IPS DF 4.7 (cell line): ENCODE measurements around the gene CISD2.
"Not testable (repeated sequence)": the region's sequence is repeated elsewhere in the genome, so short reads cannot be mapped to it uniquely, and the experiment has no call there.

ENCODE experiments used
- DNase-seq: peaks from one replicate; pipeline ENCODE4 v3.0.0-alpha.2; 2013; ENCODE audit warnings: low spot score; ENCODE audit errors: extremely low read depth

Gene CISD2

DNA sequence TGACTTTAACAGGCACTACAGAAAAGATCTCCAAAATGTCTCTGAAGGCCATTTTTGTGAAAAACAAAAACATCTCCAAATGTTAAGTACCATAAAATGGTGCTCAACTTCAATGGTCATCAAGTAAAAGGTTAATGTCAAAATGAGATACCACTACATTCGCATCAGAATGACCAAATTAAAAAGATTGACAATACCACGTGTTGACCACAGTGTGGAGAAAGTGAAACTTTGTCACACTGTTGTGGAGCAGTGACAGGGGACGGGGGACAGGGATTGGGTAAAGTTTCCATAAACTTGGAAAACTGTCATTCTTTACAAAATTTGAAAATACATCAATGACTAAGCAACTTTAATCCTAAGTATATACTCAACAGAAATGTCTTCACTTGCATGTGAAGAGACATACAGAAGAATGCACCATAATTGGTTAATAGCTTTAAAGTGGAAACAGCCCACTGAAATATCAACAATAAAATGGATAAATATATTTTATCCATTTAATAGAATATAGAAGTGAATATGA lies 19.1 kb upstream of the CISD2 start:
- no peak for DNase-seq

DNA sequence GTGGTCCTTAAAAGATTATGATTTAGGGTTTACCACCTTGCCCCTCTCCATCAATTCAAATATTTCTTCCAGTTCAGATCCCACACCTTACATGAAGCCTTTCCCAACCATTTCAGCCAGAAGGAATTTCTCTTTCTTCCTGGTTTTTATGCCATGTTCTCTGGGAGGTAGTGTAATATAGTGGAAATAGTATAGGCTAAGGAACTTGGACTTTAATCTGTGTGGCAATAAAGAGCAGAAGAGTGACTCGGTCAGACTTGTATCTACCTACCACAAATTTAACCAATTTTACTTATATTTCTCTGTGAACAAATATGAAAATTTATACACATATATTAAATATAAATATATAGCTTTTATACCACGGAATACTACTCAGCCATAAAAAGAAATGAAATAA lies 18.4 kb upstream of the CISD2 start:
- no peak for DNase-seq

DNA sequence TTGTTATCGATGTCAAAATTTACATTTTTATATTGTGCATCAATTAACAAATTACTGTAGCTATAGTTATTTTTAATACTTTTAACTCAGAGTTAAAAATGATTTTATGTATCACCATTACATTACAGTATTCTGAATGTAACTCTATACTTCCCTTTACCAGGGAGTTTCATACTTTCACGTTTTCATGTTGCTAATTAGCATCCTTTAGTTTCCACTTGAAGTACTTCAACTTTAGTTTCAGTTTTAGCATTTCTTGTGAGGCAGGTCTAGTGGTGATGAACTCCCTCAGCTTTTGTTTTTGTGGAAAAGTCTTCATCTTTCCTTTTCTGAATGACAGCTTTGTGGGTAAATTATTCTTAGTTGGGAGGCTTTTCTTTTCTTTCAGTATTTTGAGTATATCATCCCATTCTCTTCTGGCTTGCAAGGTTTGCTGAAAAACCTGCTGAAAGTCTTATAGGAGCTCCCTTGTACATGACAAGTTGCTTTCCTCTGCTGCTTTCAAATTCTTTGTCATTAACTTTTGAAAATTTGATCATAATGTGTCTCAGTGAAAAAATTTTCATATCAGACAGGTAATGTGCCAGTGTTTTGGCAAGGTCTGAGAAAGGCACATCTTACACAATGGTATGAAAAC lies 9.8 kb upstream of the CISD2 start:
- no peak for DNase-seq

DNA sequence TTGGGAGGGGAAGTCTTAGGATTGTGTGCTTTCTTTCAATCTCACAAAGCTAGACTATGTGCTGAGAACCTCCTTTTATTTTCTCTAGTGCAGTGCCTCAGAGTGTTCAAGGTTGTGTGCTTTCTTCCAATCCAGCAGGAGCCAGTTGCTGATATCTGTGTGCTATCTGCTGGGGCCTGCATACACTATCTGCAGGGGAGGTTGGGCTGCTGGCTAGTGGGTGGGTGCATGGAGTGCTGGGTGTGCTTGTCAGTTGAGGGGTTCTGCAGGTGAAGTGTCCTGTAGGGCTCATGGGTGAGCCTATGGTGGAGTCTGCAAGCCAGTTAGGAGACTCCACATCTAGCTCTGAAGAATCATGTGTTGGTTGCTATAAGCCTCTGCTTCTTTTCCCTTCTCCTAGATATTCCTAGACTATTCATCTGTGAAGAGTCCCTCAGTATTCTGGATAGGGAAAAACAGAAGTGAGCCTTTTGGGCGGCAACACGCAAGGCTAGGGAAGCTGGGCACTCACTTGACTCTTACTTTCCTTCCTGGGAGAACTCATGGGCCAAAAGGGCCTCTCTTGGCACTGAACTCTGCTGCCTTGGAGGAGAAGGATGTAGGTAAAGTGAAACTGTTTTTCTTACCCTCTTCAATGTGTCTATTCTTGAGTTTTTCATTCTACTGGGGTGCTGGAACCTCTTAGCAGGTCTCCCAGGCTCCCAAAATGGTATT lies 8.0 kb upstream of the CISD2 start:
- DNase-seq, result no peak

GRCh38 chr4:102862016-102862415 lies 6.8 kb upstream of the CISD2 start:
- no peak for DNase-seq

DNA sequence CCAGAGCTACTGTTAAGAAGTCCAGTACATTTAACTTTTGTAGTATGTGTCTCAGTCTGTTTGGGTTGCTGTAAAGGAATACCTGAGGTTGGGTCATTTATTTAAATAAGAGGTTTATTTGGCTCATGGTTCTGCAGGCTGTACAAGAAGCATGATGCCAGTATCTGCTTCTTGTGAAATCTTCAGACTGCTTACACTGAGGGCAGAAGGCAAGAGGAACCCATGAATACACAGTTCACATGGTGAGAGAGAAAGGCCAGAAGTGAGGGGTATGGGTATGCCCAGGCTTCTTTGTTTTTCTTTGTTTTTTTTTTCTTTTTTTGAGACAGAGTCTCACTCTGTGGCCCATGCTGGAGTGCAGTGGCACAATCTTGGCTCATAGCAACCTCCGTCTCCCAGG lies 6.0 kb upstream of the CISD2 start:
- no peak for DNase-seq

DNA sequence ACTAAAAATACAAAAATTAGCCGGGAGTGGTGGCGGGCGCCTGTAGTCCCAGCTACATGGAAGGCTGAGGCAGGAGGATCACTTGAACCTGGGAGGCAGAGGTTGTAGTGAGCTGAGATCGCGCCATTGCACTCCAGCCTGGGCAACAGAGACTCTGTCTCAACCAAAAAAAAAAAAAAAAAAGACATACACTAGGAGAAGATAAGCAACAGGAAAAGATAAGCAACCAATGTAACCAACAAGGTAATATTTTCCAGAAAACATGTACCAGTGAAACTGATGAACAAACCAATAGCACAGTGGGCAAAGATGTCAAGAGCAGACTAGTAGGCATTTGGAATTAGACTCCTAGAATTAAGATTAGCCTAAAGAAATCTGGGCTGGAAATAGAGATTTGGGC lies 3.5 kb upstream of the CISD2 start:
- DNase-seq, result not testable (repeated sequence)

DNA sequence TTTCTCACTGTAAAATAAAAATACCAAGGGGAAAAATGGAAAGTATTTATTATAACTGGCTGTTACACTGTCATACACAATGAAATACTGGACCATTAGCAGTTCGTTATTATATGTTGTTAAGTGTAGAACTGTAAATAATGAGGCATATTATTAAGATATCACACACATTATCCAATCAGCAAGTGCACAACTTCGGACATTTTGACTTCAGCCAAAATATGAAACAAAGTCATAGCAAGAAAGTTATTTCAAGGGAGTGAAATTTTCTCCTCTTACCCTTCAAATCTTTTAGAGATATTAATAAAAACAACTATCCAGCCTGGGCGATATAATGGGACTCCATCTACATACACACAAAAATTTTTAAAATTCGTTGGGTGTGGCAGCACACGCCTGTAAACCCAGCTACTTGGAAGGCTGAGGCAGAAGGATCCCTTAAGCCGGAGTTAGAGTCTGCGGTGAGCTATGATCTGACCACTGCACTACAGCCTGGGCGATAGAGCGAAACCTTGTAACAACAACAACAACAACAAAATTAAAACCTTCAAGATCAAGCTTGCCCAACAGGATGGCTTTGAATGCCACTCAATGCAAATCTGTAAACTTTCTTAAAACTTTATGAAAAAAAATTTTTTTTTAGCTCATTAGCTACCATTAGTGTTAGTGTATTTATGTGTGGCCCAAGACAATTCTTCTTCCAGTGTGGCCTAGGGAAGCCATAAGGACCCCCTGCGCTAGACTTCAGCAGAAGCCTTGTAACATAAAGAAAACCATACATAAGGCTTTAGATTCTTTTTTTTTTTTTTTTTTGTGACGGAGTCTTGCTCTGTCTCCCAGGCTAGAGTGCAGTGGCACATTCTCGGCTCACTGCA lies 1.3 kb upstream of the CISD2 start:
- no peak for DNase-seq

GRCh38 chr4:102868153-102868780 lies 525 bp upstream of the CISD2 start:
- DNase-seq, result no peak

GRCh38 chr4:102869569-102870197 lies 891 bp downstream of the CISD2 start:
- no peak for DNase-seq

- DNase-seq, result no peak
Measured at GRCh38 chr4:102871772-102872171, 3.0 kb downstream of the CISD2 start.

DNA sequence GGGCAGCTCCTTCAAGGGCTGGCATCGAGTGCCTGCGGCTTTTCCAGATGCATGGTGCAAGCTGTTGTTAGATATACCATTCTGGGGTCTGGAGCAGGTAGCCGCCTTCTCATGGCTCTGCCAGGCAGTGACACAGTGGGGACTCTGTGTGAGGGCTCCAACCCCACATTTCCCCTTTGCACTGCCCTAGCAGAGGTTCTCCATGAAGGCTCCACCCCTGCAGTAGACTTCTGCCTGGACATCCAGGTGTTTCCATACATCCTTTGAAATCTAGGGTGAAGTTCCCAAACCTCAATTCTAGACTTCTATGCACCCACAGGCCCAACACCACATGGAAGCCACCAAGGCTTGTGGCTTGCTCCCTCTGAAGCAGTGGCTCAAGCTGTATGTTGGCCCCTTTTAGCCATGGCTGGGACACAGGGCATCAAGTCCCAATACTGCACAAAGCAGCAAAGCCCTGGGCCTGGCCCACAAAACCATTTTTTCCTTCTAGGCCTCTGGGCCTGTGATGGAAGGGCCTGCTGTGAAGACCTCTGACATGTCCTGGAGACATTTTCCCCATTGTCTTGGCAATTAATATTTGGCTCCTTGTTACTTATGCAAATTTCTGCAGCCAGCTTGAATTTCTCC lies 8.8 kb downstream of the CISD2 start:
- DNase-seq, result not testable (repeated sequence)

GRCh38 chr4:102878349-102878748 lies 9.6 kb downstream of the CISD2 start:
- not testable (repeated sequence) for DNase-seq

GRCh38 chr4:102878901-102879300 lies 10.1 kb downstream of the CISD2 start:
- DNase-seq, result no peak

GRCh38 chr4:102881343-102881742 lies 12.6 kb downstream of the CISD2 start:
- DNase-seq, result no peak

DNA sequence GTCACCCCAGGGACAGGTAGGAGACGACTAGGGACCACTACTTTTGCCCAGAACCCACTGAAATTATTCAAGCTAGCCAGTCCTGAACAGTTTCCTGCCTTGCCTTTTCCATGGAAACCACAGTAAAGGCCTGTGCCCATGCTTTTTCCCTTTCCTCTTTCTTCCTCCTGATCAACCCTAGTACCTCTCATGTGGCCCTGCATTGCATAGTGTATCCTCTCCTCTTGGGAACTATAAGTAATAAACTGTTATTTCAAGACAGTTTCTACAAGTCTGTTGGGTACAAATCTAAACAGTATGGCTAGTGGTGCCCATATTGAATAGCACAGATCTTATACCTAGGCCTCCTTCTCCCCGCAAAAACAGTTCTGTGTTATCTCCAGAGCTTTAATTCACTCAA lies 14.5 kb downstream of the CISD2 start:
- DNase-seq, result no peak

- not testable (repeated sequence) for DNase-seq
Measured at GRCh38 chr4:102888570-102888969, 19.8 kb downstream of the CISD2 start.

GRCh38 chr4:102889866-102890265 lies 21.1 kb downstream of the CISD2 start:
- not testable (repeated sequence) for DNase-seq

DNA sequence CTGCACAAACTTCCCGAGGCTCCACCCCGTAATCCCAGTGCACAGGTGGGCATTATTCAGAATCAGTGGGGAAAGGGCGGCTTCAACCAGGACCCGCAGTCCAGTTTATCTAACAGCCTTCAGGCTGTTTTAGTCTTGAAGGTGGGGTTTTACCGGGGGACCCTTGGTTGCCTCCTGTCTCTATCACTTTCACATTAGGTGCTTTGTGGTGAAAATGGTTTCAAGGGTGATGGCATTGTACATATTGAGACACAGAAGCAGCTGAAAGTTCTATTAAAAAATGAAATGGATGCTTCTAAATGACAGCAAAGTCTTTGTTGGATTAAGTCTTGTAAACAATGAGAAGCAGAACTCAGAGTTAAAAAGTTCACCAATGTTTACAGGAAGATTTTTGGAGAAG lies 27.8 kb downstream of the CISD2 start:
- not testable (repeated sequence) for DNase-seq

GRCh38 chr4:102897610-102898009 lies 28.8 kb downstream of the CISD2 start:
- not testable (repeated sequence) for DNase-seq

DNA sequence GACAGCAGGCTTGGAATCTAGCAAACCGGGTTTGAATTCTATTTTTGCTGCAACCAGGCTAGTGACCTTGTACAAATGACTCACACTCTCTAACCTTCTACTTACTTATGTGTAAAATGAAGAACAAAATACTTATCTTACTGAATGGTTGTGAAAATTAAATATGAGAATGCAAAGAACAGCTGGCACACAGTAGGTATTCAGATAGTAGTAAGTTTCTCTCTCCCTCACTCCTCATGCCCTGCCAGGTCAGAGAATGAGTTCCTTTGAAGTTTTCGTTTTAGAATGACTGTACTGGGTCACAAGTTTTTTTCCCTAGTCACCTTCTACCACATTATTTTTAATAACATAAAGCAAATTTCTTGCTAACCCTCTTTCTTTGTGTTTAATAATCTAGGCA lies 33.0 kb downstream of the CISD2 start:
- no peak for DNase-seq
